NCI-H2107 treated with DMSO at 0.1 percent for 48 hours (cell line): ENCODE measurements around the gene B3GALT4.
"Not testable (repeated sequence)": the region's sequence is repeated elsewhere in the genome, so short reads cannot be mapped to it uniquely, and the experiment has no call there.

Source experiments
- DNase-seq: peaks from one replicate; lab custom pipeline; 2025; ENCODE audit not compliant: unreplicated experiment; lab: John Stamatoyannopoulos, UW

The B3GALT4 gene

GRCh38 chr6:33272275-33273128 lies 4.4 kb upstream of the B3GALT4 start:
- DNase-seq, result no peak

GRCh38 chr6:33273129-33273923 lies 3.6 kb upstream of the B3GALT4 start:
- DNase-seq, result no peak

- DNase-seq, result no peak
Observed at GRCh38 chr6:33273924-33274902, 2.7 kb upstream of the B3GALT4 start.

GRCh38 chr6:33275795-33276580 lies 935 bp upstream of the B3GALT4 start:
- not testable (repeated sequence) for DNase-seq

GRCh38 chr6:33276581-33276863 lies 401 bp upstream of the B3GALT4 start:
- no peak for DNase-seq

- no peak for DNase-seq
Observed at GRCh38 chr6:33277663-33278391, 904 bp downstream of the B3GALT4 start.

- DNase-seq, result no peak
Observed at GRCh38 chr6:33278392-33278741, 1.4 kb downstream of the B3GALT4 start.

GRCh38 chr6:33278810-33279209 lies 1.9 kb downstream of the B3GALT4 start:
- DNase-seq, result no peak

GRCh38 chr6:33279257-33279695 lies 2.4 kb downstream of the B3GALT4 start:
- DNase-seq, result no peak

GRCh38 chr6:33279971-33280511 lies 3.1 kb downstream of the B3GALT4 start:
- DNase-seq, result peak; percentile 42

- no peak for DNase-seq
Observed at GRCh38 chr6:33280539-33280938, 3.6 kb downstream of the B3GALT4 start.

- DNase-seq, result not testable (repeated sequence)
Observed at GRCh38 chr6:33285214-33285613, 8.3 kb downstream of the B3GALT4 start.

- no peak for DNase-seq
Observed at GRCh38 chr6:33286946-33287914, 10.3 kb downstream of the B3GALT4 start.

GRCh38 chr6:33288141-33288920 lies 11.4 kb downstream of the B3GALT4 start:
- DNase-seq, result no peak

GRCh38 chr6:33288921-33289783 lies 12.2 kb downstream of the B3GALT4 start, which contains the start of the genes PFDN6 and WDR46:
Gene PFDN6 (plus strand): TSS chr6:33289601. CDS start chr6:33289857, 256 bp downstream.
Gene WDR46 (minus strand): TSS chr6:33289239. CDS start chr6:33289170, 69 bp downstream.
- peak; percentile 86 for DNase-seq

- no peak for DNase-seq
Observed at GRCh38 chr6:33289784-33290315, 12.9 kb downstream of the B3GALT4 start.
